HEK293 (cell line): ENCODE measurements around the gene THUMPD2.

Experiments used
- CTCF ChIA-PET: fragments of 350-600 bp; formaldehyde crosslinking; extraction: SDS; loops from one replicate; lab custom pipeline; 2021; ENCODE audit warnings: antibody characterized with exemption; lab: Yijun Ruan, JAX
- POLR2A ChIA-PET: fragments of 300-600 bp; formaldehyde crosslinking; extraction: SDS; loops from one replicate; lab custom pipeline; 2020; ENCODE audit warnings: antibody characterized with exemption, inconsistent platforms; lab: Yijun Ruan, JAX
- H3K27ac ChIP-seq: fragments of 200-500 bp; sonication (Bioruptor generic); 2 replicates; pipeline ENCODE4 v1.5.1; 2014; ENCODE audit warnings: low read depth, low read length, control low read depth, inconsistent platforms; ENCODE audit errors: extremely low read depth
- H3K36me3 ChIP-seq, 2 experiments: fragments of 200-500 bp in 1 of 2; sonication (Bioruptor generic) in 1 of 2; 1 replicate in 1 of 2; 2 replicates in 1 of 2; pipeline ENCODE4 v1.5.1; 2014 to 2017; ENCODE audit warnings: inconsistent platforms in 2 of 2, low read length in 2 of 2; ENCODE audit not compliant: control insufficient read depth in 2 of 2, insufficient read depth in 1 of 2
- H3K4me1 ChIP-seq: fragments of 200-500 bp; sonication (Bioruptor generic); 2 replicates; pipeline ENCODE4 v1.5.1; 2014; ENCODE audit warnings: mild to moderate bottlenecking, low read length, inconsistent platforms; ENCODE audit not compliant: control insufficient read depth, insufficient read depth
- H3K4me3 ChIP-seq: 2 replicates; pipeline ENCODE4 v1.5.1; 2011; ENCODE audit warnings: low read depth, mild to moderate bottlenecking, control low read depth, low read length, moderate library complexity
- H3K9me3 ChIP-seq: fragments of 200-500 bp; sonication (Bioruptor generic); 2 replicates; pipeline ENCODE4 v1.5.1; 2014; ENCODE audit warnings: low read depth, low read length, inconsistent platforms; ENCODE audit not compliant: control insufficient read depth, insufficient read depth
- BCL11B ChIP-seq: fragments of 450-650 bp; formaldehyde crosslinking; IDR thresholded peaks from 2 replicates; pipeline ENCODE4 v1.5.1; 2016; ENCODE audit warnings: low read depth, missing biosample characterization, missing genetic modification characterization
- GLI4 ChIP-seq: fragments of 450-650 bp; formaldehyde crosslinking; IDR thresholded peaks from 2 replicates; pipeline ENCODE4 v1.5.1; 2016; ENCODE audit warnings: missing biosample characterization, missing genetic modification characterization
- KLF7 ChIP-seq: fragments of 450-650 bp; formaldehyde crosslinking; IDR thresholded peaks from 2 replicates; pipeline ENCODE4 v1.5.1; 2016; ENCODE audit warnings: missing biosample characterization, missing genetic modification characterization, borderline replicate concordance
- RBAK ChIP-seq: fragments of 450-650 bp; formaldehyde crosslinking; IDR thresholded peaks from 2 replicates; pipeline ENCODE4 v1.5.1; 2016; ENCODE audit warnings: missing biosample characterization, missing genetic modification characterization
- YY1 ChIP-seq: fragments of 450-650 bp; formaldehyde crosslinking; IDR thresholded peaks from 2 replicates; pipeline ENCODE4 v1.5.1; 2018; ENCODE audit warnings: missing biosample characterization, missing genetic modification characterization
- ZNF174 ChIP-seq: fragments of 450-650 bp; formaldehyde crosslinking; IDR thresholded peaks from 2 replicates; pipeline ENCODE4 v1.5.0; 2017; ENCODE audit warnings: missing biosample characterization, mild to moderate bottlenecking, missing genetic modification characterization
- ZNF211 ChIP-seq: fragments of 450-650 bp; formaldehyde crosslinking; IDR thresholded peaks from 2 replicates; pipeline ENCODE4 v1.5.1; 2016; ENCODE audit warnings: low read depth, missing biosample characterization, missing genetic modification characterization
- ZNF221 ChIP-seq: fragments of 450-650 bp; formaldehyde crosslinking; IDR thresholded peaks from 2 replicates; pipeline ENCODE4 v1.5.1; 2017; ENCODE audit warnings: missing biosample characterization, missing genetic modification characterization, borderline replicate concordance
- ZNF366 ChIP-seq: fragments of 450-650 bp; formaldehyde crosslinking; conservative IDR thresholded peaks from 2 replicates; pipeline ENCODE4 v1.5.1; 2016; ENCODE audit warnings: missing biosample characterization, missing genetic modification characterization
- ZNF426 ChIP-seq: fragments of 450-650 bp; formaldehyde crosslinking; IDR thresholded peaks from 2 replicates; pipeline ENCODE4 v1.5.1; 2017; ENCODE audit warnings: missing biosample characterization, missing genetic modification characterization, mild to moderate bottlenecking, inconsistent platforms, moderate library complexity
- ZNF510 ChIP-seq: fragments of 450-650 bp; formaldehyde crosslinking; IDR thresholded peaks from 2 replicates; pipeline ENCODE4 v1.5.1; 2018; ENCODE audit warnings: mild to moderate bottlenecking, missing genetic modification characterization, missing biosample characterization; ENCODE audit not compliant: insufficient replicate concordance
- ZNF530 ChIP-seq: fragments of 450-650 bp; formaldehyde crosslinking; IDR thresholded peaks from 2 replicates; pipeline ENCODE4 v1.5.1; 2016; ENCODE audit warnings: low read depth, missing biosample characterization, missing genetic modification characterization
- ZNF596 ChIP-seq: fragments of 450-650 bp; IDR thresholded peaks from 2 replicates; pipeline ENCODE4 v1.5.0; 2018; ENCODE audit warnings: missing biosample characterization, mild to moderate bottlenecking, missing genetic modification characterization, moderate library complexity
- ZNF626 ChIP-seq: fragments of 450-650 bp; sonication (Bioruptor Pico); formaldehyde crosslinking; IDR thresholded peaks from 2 replicates; pipeline ENCODE4 v1.5.1; 2018; ENCODE audit warnings: missing biosample characterization, missing genetic modification characterization, inconsistent platforms
- ZNF664 ChIP-seq: fragments of 450-650 bp; formaldehyde crosslinking; IDR thresholded peaks from 2 replicates; pipeline ENCODE4 v1.5.1; 2016; ENCODE audit warnings: missing biosample characterization, missing genetic modification characterization
- ZNF677 ChIP-seq: fragments of 450-650 bp; IDR thresholded peaks from 2 replicates; pipeline ENCODE4 v1.5.0; 2018; ENCODE audit warnings: missing biosample characterization, mild to moderate bottlenecking, missing genetic modification characterization, moderate library complexity
- ZNF701 ChIP-seq: fragments of 450-650 bp; formaldehyde crosslinking; IDR thresholded peaks from 2 replicates; pipeline ENCODE4 v1.5.1; 2016; ENCODE audit warnings: missing biosample characterization, missing genetic modification characterization
- ZNF843 ChIP-seq: fragments of 450-650 bp; formaldehyde crosslinking; IDR thresholded peaks from 2 replicates; pipeline ENCODE4 v1.5.1; 2016; ENCODE audit warnings: missing biosample characterization, missing genetic modification characterization
- ZSCAN30 ChIP-seq: fragments of 450-650 bp; IDR thresholded peaks from 2 replicates; pipeline ENCODE4 v1.5.1; 2018; ENCODE audit warnings: missing biosample characterization, mild to moderate bottlenecking, missing genetic modification characterization, moderate library complexity
- TF ChIP-seq, protein P1 (sequence below): fragments of 450-650 bp; formaldehyde crosslinking; IDR thresholded peaks from 2 replicates; pipeline ENCODE4 v1.5.1; 2016; ENCODE audit warnings: missing biosample characterization, missing genetic modification characterization
- TF ChIP-seq, protein P2 (sequence below): fragments of 450-650 bp; formaldehyde crosslinking; IDR thresholded peaks from 2 replicates; pipeline ENCODE4 v1.5.1; 2016; ENCODE audit warnings: missing biosample characterization, missing genetic modification characterization
- TF ChIP-seq, protein P3 (sequence below): fragments of 450-650 bp; formaldehyde crosslinking; IDR thresholded peaks from 2 replicates; pipeline ENCODE4 v1.5.1; 2016; ENCODE audit warnings: missing biosample characterization, missing genetic modification characterization
- TF ChIP-seq, protein P4 (sequence below): fragments of 450-650 bp; formaldehyde crosslinking; IDR thresholded peaks from 2 replicates; pipeline ENCODE4 v1.5.1; 2016; ENCODE audit warnings: missing biosample characterization, missing genetic modification characterization
- TF ChIP-seq, protein P5 (sequence below): sonication (generic); formaldehyde crosslinking; IDR thresholded peaks from 2 replicates; pipeline ENCODE4 v1.8.1; 2022; ENCODE audit warnings: mild to moderate bottlenecking, moderate library complexity, missing genetic modification reagents
- TF ChIP-seq, protein P6 (sequence below): fragments of 450-650 bp; formaldehyde crosslinking; IDR thresholded peaks from 2 replicates; pipeline ENCODE4 v1.5.1; 2016; ENCODE audit warnings: missing biosample characterization, missing genetic modification characterization

THUMPD2 gene

DNA sequence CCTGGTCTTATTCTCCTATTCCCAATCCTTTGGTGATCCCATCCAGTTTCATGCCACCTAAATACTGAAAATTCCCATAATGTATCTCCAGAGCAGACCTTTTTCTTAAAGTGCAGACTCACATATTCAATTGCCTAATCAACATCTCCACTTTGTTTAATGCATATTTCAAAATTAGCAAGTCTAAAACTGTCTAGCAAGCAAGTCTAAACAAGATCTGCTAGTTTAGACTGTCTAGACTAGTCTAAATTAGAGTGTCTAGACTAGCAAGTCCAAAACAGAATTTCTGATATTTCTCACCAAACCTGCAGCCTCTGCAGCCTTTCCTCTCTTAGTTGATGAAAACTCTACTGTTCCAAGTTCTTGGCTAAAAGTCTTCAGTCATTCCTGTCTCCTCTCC lies 44.6 kb downstream of the THUMPD2 start (continued):
- TF ChIP-seq ZNF426 (tag by site-specific recombination) (no peak), ZNF221 (no peak), ZSCAN30 (tag by site-specific recombination) (no peak)

DNA sequence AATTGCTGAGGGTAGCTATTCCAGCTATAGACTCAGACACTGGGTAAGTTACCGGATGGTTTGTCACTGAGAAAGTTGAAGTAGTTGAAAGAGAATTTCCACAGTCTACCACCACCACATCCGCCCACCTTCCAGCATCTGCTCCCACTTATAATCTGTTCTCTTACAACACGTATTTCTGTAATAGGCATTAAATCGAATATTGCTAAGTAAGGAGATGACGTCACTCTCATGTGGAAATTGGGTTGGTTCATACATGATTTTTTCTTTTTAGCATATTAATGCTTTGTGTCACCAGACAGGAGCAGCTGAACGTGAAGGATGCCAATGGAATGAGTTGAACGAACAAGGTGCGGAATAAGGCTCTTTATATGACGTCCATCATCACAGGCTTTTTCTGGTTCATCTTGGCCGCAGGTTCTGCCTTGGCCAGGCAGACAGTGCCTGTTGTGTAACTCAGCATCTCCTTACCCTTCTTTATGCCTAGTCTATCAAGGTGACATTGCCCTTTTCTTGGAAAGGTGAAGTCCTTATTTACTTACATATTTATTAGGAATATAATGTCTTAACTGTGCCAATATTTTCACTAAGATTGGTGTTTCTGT lies 45.9 kb downstream of the THUMPD2 start:
- H3K27ac ChIP-seq: no peak overlapping the region
- ChIA-PET POLR2A (no interaction called here), CTCF (interaction anchor here (0.6 to 5.4 kb wide), 7 partner anchors 9 to 503 kb away, joined by 3 to 38 read pairs (median 3); no protein-coding TSS in a partner anchor)
- no peak for TF ChIP-seq RBAK (tag by site-specific recombination)
- TF ChIP-seq ZNF510 (tag by site-specific recombination): no peak
- TF ChIP-seq, protein P1, sequence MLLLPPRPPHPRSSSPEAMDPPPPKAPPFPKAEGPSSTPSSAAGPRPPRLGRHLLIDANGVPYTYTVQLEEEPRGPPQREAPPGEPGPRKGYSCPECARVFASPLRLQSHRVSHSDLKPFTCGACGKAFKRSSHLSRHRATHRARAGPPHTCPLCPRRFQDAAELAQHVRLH (tag by site-specific recombination): no peak
- no peak for TF ChIP-seq ZNF664 (tag by site-specific recombination)
- no peak for TF ChIP-seq BCL11B (tag by site-specific recombination)
- TF ChIP-seq ZNF530 (tag by site-specific recombination): no peak
- no peak for TF ChIP-seq YY1 (tag by site-specific recombination)
- TF ChIP-seq, protein P2, sequence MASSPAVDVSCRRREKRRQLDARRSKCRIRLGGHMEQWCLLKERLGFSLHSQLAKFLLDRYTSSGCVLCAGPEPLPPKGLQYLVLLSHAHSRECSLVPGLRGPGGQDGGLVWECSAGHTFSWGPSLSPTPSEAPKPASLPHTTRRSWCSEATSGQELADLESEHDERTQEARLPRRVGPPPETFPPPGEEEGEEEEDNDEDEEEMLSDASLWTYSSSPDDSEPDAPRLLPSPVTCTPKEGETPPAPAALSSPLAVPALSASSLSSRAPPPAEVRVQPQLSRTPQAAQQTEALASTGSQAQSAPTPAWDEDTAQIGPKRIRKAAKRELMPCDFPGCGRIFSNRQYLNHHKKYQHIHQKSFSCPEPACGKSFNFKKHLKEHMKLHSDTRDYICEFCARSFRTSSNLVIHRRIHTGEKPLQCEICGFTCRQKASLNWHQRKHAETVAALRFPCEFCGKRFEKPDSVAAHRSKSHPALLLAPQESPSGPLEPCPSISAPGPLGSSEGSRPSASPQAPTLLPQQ (tag by site-specific recombination): no peak
- TF ChIP-seq ZNF701: no peak
- TF ChIP-seq ZNF626: no peak
- TF ChIP-seq GLI4 (tag by site-specific recombination): no peak
- TF ChIP-seq, protein P3, sequence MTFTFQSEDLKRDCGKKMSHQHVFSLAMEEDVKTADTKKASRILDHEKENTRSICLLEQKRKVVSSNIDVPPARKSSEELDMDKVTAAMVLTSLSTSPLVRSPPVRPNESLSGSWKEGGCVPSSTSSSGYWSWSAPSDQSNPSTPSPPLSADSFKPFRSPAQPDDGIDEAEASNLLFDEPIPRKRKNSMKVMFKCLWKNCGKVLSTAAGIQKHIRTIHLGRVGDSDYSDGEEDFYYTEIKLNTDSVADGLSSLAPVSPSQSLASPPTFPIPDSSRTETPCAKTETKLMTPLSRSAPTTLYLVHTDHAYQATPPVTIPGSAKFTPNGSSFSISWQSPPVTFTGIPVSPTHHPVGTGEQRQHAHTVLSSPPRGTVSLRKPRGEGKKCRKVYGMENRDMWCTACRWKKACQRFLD: no peak
- no peak for TF ChIP-seq ZNF843 (tag by site-specific recombination)
- TF ChIP-seq ZNF596: no peak
- no peak for TF ChIP-seq ZNF211
- TF ChIP-seq ZNF677: no peak
- no peaks in the 10 kb centered on the region for H3K4me1 ChIP-seq
- H3K36me3 ChIP-seq: peaks cover 9 to 63% of the 10 kb centered on the region in 2 experiments
- H3K9me3 ChIP-seq: no peaks in the 10 kb centered on the region
- no peak overlapping the region for H3K4me3 ChIP-seq

DNA sequence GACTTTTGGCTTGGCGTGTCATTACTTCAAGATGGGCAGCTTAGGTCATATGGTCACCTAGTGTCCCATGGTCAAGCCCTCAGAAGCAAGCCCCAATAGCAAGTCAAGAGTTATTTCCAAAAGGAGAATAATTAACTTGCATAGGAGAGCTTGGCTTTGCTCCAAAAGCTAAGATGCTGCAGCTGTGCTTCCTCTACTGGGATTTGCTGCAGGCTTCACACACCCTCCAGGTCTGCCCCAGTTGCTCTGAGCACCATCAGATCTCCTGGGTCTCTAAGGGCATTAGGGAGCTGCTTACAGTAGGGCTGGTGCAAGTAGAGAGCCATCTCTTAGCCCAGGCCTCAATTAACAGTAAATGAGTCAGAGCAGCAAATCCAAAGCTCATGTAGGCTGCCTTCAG lies 46.6 kb downstream of the THUMPD2 start:
- Histone ChIP-seq H3K27ac (no peak overlapping the region), H3K9me3 (no peaks in the 10 kb centered on the region), H3K4me3 (no peak overlapping the region), H3K4me1 (no peaks in the 10 kb centered on the region), H3K36me3 (peaks cover 2 to 57% of the 10 kb centered on the region in 2 experiments)
- ChIA-PET POLR2A (no interaction called here), CTCF (interaction anchor here (0.6 to 5.4 kb wide), 6 partner anchors 10 to 503 kb away, joined by 3 to 38 read pairs (median 4); no protein-coding TSS in a partner anchor)
- no peak for TF ChIP-seq KLF7 (tag by site-specific recombination)
- TF ChIP-seq, protein P2 (tag by site-specific recombination): no peak
- TF ChIP-seq, protein P4, sequence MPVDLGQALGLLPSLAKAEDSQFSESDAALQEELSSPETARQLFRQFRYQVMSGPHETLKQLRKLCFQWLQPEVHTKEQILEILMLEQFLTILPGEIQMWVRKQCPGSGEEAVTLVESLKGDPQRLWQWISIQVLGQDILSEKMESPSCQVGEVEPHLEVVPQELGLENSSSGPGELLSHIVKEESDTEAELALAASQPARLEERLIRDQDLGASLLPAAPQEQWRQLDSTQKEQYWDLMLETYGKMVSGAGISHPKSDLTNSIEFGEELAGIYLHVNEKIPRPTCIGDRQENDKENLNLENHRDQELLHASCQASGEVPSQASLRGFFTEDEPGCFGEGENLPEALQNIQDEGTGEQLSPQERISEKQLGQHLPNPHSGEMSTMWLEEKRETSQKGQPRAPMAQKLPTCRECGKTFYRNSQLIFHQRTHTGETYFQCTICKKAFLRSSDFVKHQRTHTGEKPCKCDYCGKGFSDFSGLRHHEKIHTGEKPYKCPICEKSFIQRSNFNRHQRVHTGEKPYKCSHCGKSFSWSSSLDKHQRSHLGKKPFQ: no peak
- TF ChIP-seq, protein P5, sequence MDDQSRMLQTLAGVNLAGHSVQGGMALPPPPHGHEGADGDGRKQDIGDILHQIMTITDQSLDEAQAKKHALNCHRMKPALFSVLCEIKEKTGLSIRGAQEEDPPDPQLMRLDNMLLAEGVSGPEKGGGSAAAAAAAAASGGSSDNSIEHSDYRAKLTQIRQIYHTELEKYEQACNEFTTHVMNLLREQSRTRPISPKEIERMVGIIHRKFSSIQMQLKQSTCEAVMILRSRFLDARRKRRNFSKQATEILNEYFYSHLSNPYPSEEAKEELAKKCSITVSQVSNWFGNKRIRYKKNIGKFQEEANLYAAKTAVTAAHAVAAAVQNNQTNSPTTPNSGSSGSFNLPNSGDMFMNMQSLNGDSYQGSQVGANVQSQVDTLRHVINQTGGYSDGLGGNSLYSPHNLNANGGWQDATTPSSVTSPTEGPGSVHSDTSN (CRISPR knock-in tag): no peak
- TF ChIP-seq ZNF366 (tag by site-specific recombination): no peak
- TF ChIP-seq, protein P6, sequence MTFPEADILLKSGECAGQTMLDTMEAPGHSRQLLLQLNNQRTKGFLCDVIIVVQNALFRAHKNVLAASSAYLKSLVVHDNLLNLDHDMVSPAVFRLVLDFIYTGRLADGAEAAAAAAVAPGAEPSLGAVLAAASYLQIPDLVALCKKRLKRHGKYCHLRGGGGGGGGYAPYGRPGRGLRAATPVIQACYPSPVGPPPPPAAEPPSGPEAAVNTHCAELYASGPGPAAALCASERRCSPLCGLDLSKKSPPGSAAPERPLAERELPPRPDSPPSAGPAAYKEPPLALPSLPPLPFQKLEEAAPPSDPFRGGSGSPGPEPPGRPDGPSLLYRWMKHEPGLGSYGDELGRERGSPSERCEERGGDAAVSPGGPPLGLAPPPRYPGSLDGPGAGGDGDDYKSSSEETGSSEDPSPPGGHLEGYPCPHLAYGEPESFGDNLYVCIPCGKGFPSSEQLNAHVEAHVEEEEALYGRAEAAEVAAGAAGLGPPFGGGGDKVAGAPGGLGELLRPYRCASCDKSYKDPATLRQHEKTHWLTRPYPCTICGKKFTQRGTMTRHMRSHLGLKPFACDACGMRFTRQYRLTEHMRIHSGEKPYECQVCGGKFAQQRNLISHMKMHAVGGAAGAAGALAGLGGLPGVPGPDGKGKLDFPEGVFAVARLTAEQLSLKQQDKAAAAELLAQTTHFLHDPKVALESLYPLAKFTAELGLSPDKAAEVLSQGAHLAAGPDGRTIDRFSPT (tag by site-specific recombination): no peak
- no peak for TF ChIP-seq ZNF174 (tag by site-specific recombination)
